ENCODE data around the gene SCGB2B2. TPM values are rescaled to one million over a fixed set of nuclear protein-coding genes. Genes with fewer than 3 reads are reported as not detected.

SCGB2B2 gene
- total RNA-seq, 1 donor from 2014 or later = 0.15 TPM

Other genes starting within 250 kb of the SCGB2B2 start
- 123 and 160 TPM in 2 replicates for gene UBA2, start 248.8 kb downstream of the SCGB2B2 start, total RNA-seq
- gene WTIP, start 195.4 kb downstream of the SCGB2B2 start, total RNA-seq = 27.4 and 38.0 TPM in 2 replicates
- 7.5 and 32.8 TPM in 2 replicates for gene ZNF302, start 519 bp upstream of the SCGB2B2 start, total RNA-seq
- 14.4 and 20.7 TPM in 2 replicates for gene ZNF181, start 57.1 kb upstream of the SCGB2B2 start, total RNA-seq
- 3.8 and 7.2 TPM in 2 replicates for gene ZNF599, start 96.1 kb upstream of the SCGB2B2 start, total RNA-seq
- gene ZNF30, start 249.7 kb upstream of the SCGB2B2 start, total RNA-seq = 0.69 and 4.7 TPM in 2 replicates